Measurements from ENCODE around the gene GINS1. TPM values are rescaled to one million over a fixed set of nuclear protein-coding genes. Genes with fewer than 3 reads are reported as not detected.

Gene GINS1
- total and polyA plus RNA-seq, 2 of the 13 experiments (the other 11 are each of a cell fraction or from before 2014, with no cell fraction given) = 14.6 to 59.9 TPM

DNA sequence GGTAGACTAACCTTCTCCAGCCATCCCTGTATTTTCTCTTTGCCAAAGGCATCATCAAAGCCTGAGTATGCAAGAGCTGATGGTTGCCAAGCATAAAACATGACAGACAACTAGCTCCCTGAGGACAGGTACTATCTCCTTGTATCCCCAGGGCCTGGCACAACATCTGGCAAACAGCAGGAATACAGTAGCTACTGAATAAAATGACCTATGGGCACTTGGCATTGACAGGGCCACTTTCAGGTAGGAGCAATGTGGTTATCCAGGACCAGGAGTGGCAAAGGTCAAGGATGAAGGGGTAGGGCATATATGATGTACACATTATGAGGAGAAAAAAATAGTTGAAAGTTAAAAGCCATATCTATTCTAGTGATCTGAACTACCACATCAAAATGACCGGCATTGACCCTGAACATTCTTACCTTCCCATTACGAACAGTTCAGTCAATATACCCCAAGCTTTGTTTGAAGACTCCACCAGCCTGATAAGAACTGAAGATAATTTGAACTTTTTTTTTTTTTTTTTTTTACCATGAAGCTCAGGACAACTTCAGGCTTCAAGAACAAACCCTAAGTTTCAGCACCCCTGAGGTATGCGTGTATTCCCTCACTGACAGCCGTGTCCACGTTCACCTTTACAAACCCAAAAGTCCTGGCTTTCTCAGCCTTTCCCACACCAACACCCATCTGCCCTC lies 29.1 kb upstream of the GINS1 start (continued):
- no peak for TF ChIP-seq ZNF619 (CRISPR knock-in tag; IDR thresholded peaks at IDR 0.05)
- TF ChIP-seq PITX1 (CRISPR knock-in tag; IDR thresholded peaks at IDR 0.05) = peak; percentile 88
- no peak for TF ChIP-seq ZNF768 (CRISPR knock-in tag; IDR thresholded peaks at IDR 0.05)
- TF ChIP-seq MED13 (CRISPR knock-in tag; IDR thresholded peaks at IDR 0.05) = no peak
- TF ChIP-seq, protein P1, sequence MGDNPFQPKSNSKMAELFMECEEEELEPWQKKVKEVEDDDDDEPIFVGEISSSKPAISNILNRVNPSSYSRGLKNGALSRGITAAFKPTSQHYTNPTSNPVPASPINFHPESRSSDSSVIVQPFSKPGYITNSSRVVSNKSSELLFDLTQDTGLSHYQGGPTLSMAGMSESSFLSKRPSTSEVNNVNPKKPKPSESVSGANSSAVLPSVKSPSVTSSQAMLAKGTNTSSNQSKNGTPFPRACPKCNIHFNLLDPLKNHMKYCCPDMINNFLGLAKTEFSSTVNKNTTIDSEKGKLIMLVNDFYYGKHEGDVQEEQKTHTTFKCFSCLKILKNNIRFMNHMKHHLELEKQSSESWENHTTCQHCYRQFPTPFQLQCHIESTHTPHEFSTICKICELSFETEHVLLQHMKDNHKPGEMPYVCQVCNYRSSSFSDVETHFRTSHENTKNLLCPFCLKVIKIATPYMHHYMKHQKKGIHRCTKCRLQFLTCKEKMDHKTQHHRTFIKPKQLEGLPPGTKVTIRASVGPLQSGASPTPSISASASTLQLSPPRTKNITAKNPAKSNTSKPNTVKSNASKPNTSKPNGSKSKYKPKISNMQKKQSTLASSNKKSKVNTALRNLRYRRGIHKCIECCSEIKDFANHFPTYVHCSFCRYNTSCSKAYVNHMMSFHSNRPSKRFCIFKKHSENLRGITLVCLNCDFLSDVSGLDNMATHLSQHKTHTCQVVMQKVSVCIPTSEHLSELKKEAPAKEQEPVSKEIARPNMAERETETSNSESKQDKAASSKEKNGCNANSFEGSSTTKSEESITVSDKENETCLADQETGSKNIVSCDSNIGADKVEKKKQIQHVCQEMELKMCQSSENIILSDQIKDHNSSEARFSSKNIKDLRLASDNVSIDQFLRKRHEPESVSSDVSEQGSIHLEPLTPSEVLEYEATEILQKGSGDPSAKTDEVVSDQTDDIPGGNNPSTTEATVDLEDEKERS (CRISPR knock-in tag; IDR thresholded peaks at IDR 0.05) = peak; percentile 73; the same call in 1 of the 2 replicates
- TF ChIP-seq HNRNPL (IDR thresholded peaks at IDR 0.05; ENCODE audit: low read depth, low read length) = peak; percentile 91
- no peak for TF ChIP-seq TBP (CRISPR knock-in tag; IDR thresholded peaks at IDR 0.05)
- no peak for TF ChIP-seq FOXC1 (CRISPR knock-in tag; IDR thresholded peaks at IDR 0.05; ENCODE audit: borderline replicate concordance)
- TF ChIP-seq ZNF501 (CRISPR knock-in tag; IDR thresholded peaks at IDR 0.05) = no peak
- no peak for TF ChIP-seq RBFOX2 (IDR thresholded peaks at IDR 0.05; ENCODE audit: low read depth, low read length)
- TF ChIP-seq FOXK1 (CRISPR knock-in tag; IDR thresholded peaks at IDR 0.05; ENCODE audit: borderline replicate concordance, low read depth) = no peak
- TF ChIP-seq MZF1 (CRISPR knock-in tag; IDR thresholded peaks at IDR 0.05; ENCODE audit: borderline replicate concordance) = no peak
- TF ChIP-seq DNMT3B (CRISPR knock-in tag; conservative IDR thresholded peaks at IDR 0.05) = 0 out of 2 replicates have a peak, but pooled peaks have one; percentile 21
- 0 out of 2 replicates have a peak, but pooled peaks have one; percentile 52 for TF ChIP-seq ZNF24 (IDR thresholded peaks at IDR 0.05)
- TF ChIP-seq, protein P2, sequence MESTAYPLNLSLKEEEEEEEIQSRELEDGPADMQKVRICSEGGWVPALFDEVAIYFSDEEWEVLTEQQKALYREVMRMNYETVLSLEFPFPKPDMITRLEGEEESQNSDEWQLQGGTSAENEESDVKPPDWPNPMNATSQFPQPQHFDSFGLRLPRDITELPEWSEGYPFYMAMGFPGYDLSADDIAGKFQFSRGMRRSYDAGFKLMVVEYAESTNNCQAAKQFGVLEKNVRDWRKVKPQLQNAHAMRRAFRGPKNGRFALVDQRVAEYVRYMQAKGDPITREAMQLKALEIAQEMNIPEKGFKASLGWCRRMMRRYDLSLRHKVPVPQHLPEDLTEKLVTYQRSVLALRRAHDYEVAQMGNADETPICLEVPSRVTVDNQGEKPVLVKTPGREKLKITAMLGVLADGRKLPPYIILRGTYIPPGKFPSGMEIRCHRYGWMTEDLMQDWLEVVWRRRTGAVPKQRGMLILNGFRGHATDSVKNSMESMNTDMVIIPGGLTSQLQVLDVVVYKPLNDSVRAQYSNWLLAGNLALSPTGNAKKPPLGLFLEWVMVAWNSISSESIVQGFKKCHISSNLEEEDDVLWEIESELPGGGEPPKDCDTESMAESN (CRISPR knock-in tag; conservative IDR thresholded peaks at IDR 0.05) = peak; percentile 97
- TF ChIP-seq ONECUT2 (CRISPR knock-in tag; IDR thresholded peaks at IDR 0.05) = peak; percentile 75
- TF ChIP-seq, protein P3, sequence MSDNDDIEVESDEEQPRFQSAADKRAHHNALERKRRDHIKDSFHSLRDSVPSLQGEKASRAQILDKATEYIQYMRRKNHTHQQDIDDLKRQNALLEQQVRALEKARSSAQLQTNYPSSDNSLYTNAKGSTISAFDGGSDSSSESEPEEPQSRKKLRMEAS (IDR thresholded peaks at IDR 0.05) = peak; percentile 40; the same call in 1 of the 2 replicates
- TF ChIP-seq ZNF331 (CRISPR knock-in tag; IDR thresholded peaks at IDR 0.05) = peak; percentile 85; the same call in 1 of the 2 replicates
- TF ChIP-seq, protein P4, sequence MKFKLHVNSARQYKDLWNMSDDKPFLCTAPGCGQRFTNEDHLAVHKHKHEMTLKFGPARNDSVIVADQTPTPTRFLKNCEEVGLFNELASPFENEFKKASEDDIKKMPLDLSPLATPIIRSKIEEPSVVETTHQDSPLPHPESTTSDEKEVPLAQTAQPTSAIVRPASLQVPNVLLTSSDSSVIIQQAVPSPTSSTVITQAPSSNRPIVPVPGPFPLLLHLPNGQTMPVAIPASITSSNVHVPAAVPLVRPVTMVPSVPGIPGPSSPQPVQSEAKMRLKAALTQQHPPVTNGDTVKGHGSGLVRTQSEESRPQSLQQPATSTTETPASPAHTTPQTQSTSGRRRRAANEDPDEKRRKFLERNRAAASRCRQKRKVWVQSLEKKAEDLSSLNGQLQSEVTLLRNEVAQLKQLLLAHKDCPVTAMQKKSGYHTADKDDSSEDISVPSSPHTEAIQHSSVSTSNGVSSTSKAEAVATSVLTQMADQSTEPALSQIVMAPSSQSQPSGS (CRISPR knock-in tag; IDR thresholded peaks at IDR 0.05) = peak; percentile 90
- no peak for TF ChIP-seq ZNF776 (CRISPR knock-in tag; IDR thresholded peaks at IDR 0.05)
- TF ChIP-seq, protein P5, sequence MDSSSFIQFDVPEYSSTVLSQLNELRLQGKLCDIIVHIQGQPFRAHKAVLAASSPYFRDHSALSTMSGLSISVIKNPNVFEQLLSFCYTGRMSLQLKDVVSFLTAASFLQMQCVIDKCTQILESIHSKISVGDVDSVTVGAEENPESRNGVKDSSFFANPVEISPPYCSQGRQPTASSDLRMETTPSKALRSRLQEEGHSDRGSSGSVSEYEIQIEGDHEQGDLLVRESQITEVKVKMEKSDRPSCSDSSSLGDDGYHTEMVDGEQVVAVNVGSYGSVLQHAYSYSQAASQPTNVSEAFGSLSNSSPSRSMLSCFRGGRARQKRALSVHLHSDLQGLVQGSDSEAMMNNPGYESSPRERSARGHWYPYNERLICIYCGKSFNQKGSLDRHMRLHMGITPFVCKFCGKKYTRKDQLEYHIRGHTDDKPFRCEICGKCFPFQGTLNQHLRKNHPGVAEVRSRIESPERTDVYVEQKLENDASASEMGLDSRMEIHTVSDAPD (CRISPR knock-in tag; IDR thresholded peaks at IDR 0.05) = peak; percentile 90
- TF ChIP-seq, protein P6, sequence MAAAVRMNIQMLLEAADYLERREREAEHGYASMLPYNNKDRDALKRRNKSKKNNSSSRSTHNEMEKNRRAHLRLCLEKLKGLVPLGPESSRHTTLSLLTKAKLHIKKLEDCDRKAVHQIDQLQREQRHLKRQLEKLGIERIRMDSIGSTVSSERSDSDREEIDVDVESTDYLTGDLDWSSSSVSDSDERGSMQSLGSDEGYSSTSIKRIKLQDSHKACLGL (CRISPR knock-in tag; IDR thresholded peaks at IDR 0.05) = no peak
- no peak for TF ChIP-seq PLRG1 (conservative IDR thresholded peaks at IDR 0.05)

All from HepG2 (cell line).